ENCODE measurements around the gene DLST. TPM values are rescaled to one million over a fixed set of nuclear protein-coding genes. Genes with fewer than 3 reads are reported as not detected.

Gene DLST
- total RNA-seq, 4 donors from 2014 or later = 79.1 to 190 (median 97.2) TPM

DNA sequence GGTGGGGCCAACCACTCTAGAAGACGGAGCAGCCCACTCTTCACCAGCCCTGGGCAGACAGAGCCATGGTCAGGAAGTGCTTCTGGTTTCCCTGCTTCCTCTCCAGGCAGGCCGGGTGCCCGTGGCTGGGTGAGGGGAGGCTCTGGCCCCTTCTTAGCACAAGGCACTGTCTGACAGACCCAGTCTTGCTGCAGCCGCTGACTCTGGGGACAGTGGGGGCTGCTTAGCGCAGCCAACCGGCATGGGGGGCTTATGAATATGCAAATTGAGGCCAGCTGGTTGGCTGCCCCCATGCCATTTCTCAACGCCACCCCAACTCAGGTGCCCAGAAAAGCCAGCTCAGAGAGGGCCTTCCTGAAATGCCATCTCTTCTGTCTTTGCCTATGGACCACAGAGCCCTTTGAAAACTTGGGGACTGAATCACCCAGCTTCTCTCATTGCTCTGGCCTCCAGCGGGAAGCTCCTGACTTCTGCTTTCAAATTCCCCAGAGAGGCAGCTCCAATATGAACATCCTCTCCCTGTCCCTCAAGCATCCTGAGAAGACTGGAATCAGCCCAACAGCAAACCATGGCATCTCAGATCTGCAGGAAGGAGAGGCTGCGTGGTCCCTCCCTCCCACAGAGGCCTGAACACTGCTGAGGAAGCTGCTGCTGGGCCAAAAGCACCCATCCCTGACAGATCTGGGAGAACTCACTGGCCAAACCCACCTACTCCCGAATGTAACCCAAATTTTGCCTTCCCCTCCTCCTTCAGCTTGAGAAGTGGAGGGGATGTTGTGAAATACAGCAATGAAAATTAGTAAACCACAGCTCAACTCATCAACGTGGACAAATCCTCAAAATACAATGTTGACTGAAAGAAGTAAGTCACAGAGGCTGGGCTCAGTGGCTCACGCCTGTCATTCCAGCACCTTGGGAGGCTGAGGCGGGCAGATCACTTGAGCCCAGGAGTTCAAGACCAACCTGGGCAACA is 5.5 kb upstream of the DLST start, which contains the start of gene PROX2:
TSS of gene PROX2 (minus strand) at position 205 of the 973 bp plus-strand sequence. CDS start 12,311 bp downstream, outside the sequence.
- no peak for TF ChIP-seq POLR2A (IDR thresholded peaks at IDR 0.05)
- no peak for TF ChIP-seq POLR2AphosphoS5 (IDR thresholded peaks at IDR 0.05)
- TF ChIP-seq, protein P1, sequence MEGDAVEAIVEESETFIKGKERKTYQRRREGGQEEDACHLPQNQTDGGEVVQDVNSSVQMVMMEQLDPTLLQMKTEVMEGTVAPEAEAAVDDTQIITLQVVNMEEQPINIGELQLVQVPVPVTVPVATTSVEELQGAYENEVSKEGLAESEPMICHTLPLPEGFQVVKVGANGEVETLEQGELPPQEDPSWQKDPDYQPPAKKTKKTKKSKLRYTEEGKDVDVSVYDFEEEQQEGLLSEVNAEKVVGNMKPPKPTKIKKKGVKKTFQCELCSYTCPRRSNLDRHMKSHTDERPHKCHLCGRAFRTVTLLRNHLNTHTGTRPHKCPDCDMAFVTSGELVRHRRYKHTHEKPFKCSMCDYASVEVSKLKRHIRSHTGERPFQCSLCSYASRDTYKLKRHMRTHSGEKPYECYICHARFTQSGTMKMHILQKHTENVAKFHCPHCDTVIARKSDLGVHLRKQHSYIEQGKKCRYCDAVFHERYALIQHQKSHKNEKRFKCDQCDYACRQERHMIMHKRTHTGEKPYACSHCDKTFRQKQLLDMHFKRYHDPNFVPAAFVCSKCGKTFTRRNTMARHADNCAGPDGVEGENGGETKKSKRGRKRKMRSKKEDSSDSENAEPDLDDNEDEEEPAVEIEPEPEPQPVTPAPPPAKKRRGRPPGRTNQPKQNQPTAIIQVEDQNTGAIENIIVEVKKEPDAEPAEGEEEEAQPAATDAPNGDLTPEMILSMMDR (IDR thresholded peaks at IDR 0.05) = no peak
- no peak for TF ChIP-seq EP300 (IDR thresholded peaks at IDR 0.05)
- no peak for DNase-seq (ENCODE audit: low spot score in 2 of 2)
- Histone ChIP-seq H3K9me3 (no peaks in the 10 kb centered on the region), H3K27me3 (no peaks in the 10 kb centered on the region), H3K27ac (no peak within 1 kb of the TSS), H3K4me3 (no peak within 1 kb of the TSS), H3K36me3 (no peaks in the 10 kb centered on the region), H3K4me1 (peaks cover 5% of the 10 kb centered on the region)
- 65% methylated on average over 8 of the region's 13 CpGs for WGBS

DNA sequence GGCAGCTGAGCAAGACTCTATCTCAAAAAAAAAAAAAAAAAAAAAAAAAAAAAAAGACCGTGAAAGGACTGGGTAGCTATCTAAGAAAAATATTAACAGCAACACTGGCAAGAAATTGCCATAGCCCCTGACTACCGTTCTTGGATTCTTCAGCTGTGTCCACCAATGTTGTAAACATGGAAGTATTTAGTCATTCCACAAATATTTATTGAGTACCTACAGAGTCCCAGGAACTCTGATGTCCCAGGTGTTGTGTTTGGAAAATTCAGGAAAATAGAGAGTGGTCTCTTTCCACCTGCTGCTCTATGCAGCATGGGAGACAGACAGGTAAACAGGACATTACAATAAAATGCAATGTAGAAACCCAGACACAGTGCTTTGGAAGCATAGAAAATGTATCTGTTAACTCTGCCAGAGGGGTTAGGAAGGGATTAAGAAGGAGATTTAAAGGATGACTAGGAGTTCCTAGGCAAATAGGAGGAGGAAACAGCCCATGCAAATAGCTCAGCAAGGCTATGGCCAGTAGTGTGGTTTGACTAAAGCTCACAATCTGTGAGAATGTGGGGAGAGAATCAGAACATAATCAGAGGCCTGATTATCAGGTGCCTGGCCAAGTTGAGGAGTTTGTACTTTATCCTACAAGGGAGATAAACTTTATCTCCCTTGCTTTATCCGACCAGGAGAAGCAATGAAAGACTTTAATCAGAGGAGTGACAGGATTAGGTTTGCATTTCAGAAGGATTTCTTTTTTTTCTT is 2.1 kb upstream of the DLST start:
- TF ChIP-seq, protein P1 (IDR thresholded peaks at IDR 0.05) = no peak
- no peak for TF ChIP-seq EP300 (IDR thresholded peaks at IDR 0.05)
- TF ChIP-seq POLR2A (IDR thresholded peaks at IDR 0.05) = no peak
- TF ChIP-seq POLR2AphosphoS5 (IDR thresholded peaks at IDR 0.05) = no peak
- H3K36me3 ChIP-seq = no peaks in the 10 kb centered on the region
- no peaks in the 10 kb centered on the region for H3K9me3 ChIP-seq
- H3K27me3 ChIP-seq = no peaks in the 10 kb centered on the region
- H3K27ac ChIP-seq = no peak overlapping the region
- DNase-seq (ENCODE audit: low spot score in 2 of 2) = no peak
- peaks cover 28% of the 10 kb centered on the region for H3K4me1 ChIP-seq
- 90% methylated on average over 3 of the region's 3 CpGs for WGBS
- no peak overlapping the region for H3K4me3 ChIP-seq

DNA sequence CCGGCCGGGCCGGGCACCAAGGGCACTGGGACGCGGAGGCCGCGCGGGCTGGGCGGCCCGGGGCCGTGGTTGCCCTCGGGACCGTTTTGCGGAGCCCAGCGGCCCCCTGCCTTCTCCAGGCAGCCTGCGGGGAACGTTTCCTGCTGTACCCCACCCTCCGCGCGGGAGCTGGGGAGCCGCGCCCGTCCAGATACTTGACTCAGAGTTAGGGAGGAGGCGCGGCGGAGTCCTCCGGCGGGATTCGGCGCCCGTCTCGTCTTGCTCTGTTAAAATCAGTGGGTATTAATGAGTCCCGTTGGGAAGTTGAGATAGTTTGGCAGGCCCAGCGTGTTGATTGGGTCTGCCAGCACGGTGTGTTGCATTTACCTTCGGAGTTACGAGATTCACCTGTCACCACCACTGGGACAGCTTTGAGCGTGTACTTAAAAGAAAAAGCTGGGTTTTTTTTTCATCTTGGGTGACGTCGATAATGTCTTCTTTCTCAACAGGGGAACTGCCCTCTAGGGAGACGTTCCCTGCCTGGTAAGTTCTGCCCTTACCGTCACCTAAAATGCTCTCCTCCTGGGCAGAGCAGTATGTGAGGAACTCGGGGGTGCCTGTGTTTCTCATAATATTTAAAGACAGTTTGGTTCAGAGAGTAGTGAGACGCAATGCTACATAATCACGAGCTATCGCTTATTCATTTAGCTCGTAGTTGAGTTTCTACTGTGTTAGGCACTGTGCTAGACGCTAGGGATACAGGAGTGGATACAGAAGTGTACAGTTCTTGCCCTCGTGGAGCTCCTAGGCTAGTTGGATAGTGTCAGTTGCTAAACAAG is 596 bp downstream of the DLST start:
- 2% methylated on average over 14 of the region's 49 CpGs for WGBS
- peak; percentile 89 to 90 for DNase-seq (ENCODE audit: low spot score in 2 of 2)
- Histone ChIP-seq H3K27me3 (no peaks in the 10 kb centered on the region), H3K27ac (peak overlapping the region; percentile 97), H3K9me3 (no peaks in the 10 kb centered on the region), H3K4me3 (peak overlapping the region; percentile 93), H3K36me3 (no peaks in the 10 kb centered on the region), H3K4me1 (peaks cover 53% of the 10 kb centered on the region)
- TF ChIP-seq EP300 (IDR thresholded peaks at IDR 0.05) (no peak), POLR2A (IDR thresholded peaks at IDR 0.05) (peak in 1 of 2 donors; percentile 2), POLR2AphosphoS5 (IDR thresholded peaks at IDR 0.05) (peak in 1 of 3 donors; percentile 9)
- TF ChIP-seq, protein P1 (IDR thresholded peaks at IDR 0.05) = no peak

DNA sequence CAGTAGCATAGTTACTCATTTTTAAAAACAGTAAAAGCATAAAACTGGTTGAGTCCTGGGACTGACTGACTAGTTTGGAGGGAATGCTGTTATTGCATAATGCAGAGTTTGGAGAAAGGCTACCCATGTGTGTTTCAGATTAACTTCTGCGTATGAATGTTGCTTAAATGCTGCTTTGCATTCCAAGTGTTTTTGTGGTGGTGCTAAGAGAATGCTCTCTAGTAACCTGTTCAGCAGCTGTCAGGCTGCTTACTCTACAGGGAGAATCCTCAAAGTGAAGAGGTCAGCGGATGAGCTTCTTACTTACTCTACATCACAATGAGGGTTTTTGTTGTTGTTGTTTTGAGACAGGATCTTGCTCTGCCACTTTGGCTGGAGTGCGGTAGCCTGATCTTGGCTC is 4.3 kb downstream of the DLST start:
- Histone ChIP-seq H3K9me3 (no peaks in the 10 kb centered on the region), H3K4me3 (no peak overlapping the region), H3K4me1 (peaks cover 66% of the 10 kb centered on the region), H3K27ac (peak overlapping the region; percentile 49), H3K27me3 (no peaks in the 10 kb centered on the region), H3K36me3 (peaks cover 21% of the 10 kb centered on the region)
- TF ChIP-seq POLR2AphosphoS5 (IDR thresholded peaks at IDR 0.05) (peak in 2 of 3 donors; percentile 60 to 65), POLR2A (IDR thresholded peaks at IDR 0.05) (no peak)
- no peak for DNase-seq (ENCODE audit: low spot score in 2 of 2)
- WGBS = 40% methylated on average over 3 of the region's 3 CpGs

All from suprapubic skin (tissue), 4 donors.